Subcutaneous adipose tissue (tissue), 4 donors: ENCODE measurements around the gene NAB2. TPM values are rescaled to one million over a fixed set of nuclear protein-coding genes. Genes with fewer than 3 reads are reported as not detected.

Experiments
- total RNA-seq, 4 donors: library from RNA; depleted of rRNA; stranded (reverse); fragments of >200 nt; gene quantifications; one replicate each; pipeline ENCODE4 v1.1.0, GENCODE V29; 2016
- TF ChIP-seq, protein P1 (sequence below): fragments of 450-650 bp; IDR thresholded peaks from one replicate; pipeline ENCODE4 v1.5.1; 2016; ENCODE audit warnings: low read depth, mild to moderate bottlenecking, control low read depth, antibody characterized with exemption, moderate library complexity

Gene NAB2
- total RNA-seq, 4 donors from 2014 or later: 4.9 to 19.7 (median 13.7) TPM

DNA sequence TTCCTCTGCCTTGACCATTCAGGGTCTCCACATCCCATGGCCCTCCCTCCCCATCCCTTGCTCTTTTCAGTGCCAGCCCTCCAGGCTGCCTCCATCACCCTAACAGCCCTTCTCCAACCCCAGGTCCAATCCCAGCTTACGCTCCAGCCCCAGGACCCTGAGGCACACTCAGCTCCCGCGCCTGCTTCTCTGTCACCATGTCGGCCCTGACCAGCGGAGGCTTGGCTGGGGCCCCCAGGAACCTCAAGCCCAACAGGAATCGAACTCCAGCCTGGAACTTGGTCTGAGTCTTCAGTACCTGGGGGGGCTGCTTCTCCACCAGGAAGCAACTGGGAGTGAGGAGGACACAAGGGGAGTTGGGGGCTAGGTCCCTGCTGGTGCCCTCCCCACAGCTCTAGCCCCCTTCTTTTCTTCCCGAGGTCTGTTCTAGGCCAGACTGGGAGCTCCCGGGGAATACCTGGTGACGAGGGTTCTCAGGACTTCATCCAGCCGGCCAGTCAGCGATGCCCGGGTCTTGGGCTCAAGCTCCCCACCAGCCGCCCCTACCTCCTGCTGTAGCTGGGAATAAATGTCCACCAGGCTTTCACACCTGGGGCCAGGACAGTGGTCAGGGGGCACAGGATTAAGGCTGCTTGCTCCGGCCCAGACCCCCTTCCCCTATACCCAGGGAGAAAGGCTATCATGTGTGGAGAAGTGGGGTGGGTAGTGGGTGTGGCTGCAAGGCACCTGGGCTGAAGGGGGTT lies 16.3 kb downstream of the NAB2 start:
- TF ChIP-seq, protein P1, sequence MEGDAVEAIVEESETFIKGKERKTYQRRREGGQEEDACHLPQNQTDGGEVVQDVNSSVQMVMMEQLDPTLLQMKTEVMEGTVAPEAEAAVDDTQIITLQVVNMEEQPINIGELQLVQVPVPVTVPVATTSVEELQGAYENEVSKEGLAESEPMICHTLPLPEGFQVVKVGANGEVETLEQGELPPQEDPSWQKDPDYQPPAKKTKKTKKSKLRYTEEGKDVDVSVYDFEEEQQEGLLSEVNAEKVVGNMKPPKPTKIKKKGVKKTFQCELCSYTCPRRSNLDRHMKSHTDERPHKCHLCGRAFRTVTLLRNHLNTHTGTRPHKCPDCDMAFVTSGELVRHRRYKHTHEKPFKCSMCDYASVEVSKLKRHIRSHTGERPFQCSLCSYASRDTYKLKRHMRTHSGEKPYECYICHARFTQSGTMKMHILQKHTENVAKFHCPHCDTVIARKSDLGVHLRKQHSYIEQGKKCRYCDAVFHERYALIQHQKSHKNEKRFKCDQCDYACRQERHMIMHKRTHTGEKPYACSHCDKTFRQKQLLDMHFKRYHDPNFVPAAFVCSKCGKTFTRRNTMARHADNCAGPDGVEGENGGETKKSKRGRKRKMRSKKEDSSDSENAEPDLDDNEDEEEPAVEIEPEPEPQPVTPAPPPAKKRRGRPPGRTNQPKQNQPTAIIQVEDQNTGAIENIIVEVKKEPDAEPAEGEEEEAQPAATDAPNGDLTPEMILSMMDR: no peak

DNA sequence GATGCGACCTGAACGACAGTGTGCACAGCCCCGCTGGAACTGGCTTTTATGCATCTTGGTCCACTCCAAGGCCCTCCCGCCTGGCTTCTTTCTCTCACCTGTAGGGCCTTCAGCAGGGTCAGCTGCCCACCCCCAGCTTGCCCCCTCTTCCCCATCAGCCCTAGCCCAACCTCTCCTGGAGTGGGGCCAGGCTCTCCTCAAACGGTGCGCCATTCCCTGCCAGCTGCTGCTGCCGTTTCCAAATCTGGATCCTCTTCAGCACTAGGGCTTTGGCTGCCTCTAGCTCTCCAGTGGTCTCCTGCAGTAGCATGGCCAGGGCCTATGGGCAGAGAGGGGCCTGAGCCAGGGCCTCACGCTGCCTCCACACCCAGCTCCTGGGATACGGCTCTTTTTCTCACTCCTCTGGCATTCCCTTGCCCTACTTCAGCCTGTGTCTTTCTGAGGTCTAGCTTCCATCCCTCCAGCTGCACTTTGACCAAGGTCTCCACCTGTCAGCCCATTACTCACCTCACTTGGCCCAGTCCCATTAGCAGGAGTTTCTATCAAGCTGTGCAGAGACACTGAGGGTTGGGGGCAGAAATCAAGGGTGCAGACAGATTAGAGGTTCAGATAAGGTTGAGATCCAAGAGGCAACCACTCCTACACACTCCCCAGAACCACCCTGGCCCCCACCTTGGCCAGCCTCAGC lies 17.3 kb downstream of the NAB2 start:
- TF ChIP-seq, protein P1: no peak

DNA sequence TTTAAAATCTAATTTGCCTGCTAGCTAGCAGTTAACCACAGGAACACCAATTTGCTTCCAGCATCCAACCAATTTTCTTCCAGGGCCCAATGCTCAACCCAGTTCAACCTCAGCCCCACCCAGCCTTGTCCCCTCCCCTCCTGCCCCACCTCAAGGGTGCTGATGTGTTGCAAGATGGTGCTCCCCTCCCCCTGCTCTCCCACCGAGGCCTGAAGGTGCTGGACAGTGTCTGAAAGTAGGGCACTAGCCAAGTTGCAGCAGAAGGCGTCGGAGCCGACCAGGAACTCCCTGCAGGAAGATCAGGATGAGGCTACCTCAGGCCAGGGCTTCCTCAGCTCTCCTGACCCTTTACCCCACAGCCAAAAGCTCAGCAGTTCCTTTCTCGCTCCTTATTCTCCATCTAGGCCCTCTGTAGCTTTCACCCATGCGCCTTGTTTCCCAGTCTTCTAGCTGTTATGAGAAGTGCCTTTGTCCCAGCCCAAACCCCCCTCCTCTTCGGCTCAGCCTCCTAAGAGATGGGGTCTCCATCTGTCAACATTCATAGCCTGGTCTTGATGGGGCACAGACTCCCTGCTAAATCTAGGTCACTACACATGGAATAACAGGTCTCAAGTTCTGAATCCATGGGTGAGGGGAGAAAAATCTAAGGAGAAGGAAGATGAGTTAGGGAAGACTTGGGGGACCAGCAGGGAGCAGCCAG lies 18.7 kb downstream of the NAB2 start:
- TF ChIP-seq, protein P1: no peak

DNA sequence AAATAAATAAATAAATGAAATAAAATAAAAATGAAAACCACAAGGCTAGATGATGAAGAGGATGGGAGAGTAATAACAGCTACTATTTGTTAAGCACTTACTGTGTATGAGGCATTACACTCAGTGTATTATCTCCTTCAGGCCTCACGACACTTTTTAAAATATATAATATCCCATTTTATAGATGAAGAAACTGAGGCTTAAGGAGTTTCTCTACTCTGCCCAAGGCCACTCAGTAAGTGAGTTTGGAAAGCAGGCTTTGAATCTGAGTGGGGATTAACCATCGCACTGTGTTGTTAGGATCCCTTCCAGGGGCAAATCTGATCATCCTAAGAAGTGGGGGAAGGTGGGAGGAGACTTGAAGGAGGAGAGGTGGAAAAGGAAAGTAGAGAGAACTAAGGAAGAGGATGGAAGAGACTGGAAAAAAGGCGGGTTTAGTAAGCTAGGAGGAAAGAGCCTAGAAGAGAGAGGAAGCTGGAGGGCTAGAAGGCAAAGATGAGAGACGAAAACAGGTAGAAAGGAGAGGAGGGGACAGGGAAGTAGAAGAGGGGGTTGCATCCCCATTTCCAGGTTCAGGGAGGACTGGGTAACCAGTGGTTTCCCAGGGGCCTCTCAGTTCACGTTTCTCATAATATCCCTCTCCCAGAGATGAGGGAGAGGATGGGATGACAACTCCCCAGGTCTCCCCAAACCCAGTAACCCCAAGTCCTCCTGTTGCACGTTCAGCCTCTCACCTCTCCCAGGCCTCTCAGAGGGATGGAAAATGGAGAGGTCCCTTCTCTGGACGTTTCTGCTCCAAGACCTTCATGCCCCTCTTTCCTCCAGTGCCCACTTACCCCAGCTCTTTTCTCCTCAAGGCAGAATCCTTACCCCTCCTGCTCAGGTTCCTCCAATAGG lies 20.5 kb downstream of the NAB2 start:
- TF ChIP-seq, protein P1: no peak

DNA sequence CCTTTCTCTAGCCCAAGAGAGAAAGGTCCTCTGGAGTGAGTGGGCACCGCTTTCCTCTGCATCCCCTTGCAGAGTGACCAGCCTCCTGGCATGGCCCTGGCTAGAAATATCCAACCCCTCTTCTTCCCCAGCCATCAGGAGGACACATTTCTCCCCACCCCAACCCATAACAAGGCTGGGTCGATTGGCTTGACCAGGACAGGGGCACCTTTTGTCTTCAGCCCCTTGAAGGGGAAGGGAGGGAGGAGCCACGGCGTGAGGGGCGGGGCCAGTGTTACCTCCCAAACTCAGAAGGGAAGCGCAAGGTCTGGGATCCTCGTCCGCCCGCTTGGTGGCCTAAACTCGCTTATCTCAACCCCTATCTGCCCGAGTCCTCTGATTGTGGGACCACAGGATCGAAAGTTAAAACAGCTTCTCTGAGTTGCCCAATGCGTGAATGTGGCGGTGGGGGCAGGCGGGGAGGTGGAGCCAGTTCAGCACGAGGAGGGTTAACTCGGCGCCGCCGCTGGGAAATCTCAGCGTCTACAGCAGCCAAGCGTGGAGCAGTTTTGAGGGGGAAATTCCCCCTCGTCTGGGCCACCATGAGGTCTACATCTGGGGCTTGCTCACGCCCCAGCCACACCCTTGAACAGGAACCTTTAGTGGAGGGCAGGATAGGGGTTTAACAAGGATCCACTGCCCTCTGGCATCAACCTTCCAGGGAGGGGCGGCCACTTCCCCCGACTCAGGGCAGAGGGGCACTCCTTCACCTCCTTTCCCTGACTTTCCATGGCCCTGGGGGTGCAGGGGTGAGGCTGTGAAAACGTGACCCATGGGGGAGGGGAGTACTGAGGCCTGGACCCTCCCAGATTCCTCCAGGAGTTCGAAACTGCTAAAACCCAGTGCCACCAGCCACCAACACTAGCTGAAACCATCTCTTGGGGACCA lies 21.5 kb downstream of the NAB2 start:
- TF ChIP-seq, protein P1: no peak

DNA sequence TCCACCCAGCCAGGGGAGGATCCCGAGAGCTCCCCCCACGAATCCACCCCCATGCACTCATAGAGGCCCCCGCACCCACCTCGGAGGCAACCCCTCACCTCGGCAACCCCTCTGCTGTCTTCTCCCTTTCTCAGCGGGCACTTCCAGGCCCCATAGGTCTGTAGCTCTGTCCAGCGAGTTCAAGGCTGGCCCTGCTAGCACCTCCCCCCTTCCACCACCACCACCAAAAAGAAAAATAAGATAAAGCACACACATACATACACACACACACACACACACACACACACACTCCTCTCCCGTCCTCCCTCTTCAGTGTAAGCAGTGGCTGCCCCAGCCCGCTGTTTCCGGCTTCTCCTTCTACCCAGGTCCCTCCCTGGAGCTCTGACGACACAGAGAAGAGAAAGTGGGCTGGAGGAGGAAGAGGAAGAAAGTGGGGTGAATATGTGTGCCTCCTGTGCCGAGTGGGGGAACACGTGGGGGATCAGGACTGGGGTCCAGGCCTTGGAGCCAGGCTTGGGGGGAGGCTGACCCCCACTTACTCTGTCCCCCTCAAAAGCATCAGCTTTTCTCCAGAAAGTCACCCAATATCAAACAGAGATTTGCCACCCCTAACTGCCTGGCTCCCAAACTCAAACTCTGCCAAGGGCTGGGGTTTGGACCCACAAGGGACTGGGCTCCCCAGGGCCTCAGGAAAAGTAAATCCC lies 22.3 kb downstream of the NAB2 start, which contains the start of gene STAT6:
TSS of gene STAT6 (minus strand) at position 332 of the 704 bp plus-strand sequence. CDS start 3,084 bp downstream, outside the sequence.
- TF ChIP-seq, protein P1: no peak
